ENCODE data around the gene USE1. TPM values are rescaled to one million over a fixed set of nuclear protein-coding genes. Genes with fewer than 3 reads are reported as not detected.

The USE1 gene
- total and polyA plus RNA-seq, 2 experiments from 2014 or later: 15.5 to 19.4 TPM

DNA sequence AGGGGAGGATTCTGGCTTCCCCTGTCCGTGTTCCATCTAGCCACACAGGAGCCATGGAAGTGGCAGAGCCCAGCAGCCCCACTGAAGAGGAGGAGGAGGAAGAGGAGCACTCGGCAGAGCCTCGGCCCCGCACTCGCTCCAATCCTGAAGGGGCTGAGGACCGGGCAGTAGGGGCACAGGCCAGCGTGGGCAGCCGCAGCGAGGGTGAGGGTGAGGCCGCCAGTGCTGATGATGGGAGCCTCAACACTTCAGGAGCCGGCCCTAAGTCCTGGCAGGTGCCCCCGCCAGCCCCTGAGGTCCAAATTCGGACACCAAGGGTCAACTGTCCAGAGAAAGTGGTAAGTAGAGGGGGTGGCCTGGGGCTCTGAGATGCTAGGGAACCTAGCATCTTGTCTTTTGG is 53.6 kb downstream of the USE1 start:
- peaks cover 15% of the 10 kb centered on the region for H3K4me1 Mint-ChIP-seq
- H3K27me3 Mint-ChIP-seq (ENCODE audit: insufficient read depth, low read depth, poor library complexity): peaks cover 21% of the 10 kb centered on the region
- Histone ChIP-seq H3K4me1 (ENCODE audit: insufficient read depth) (0 out of 2 replicates have a peak, but pooled peaks cover 5% of the 10 kb centered on the region), H3K4me2 (no peak overlapping the region), H2AFZ (no peak overlapping the region), H3K4me3 (no peak overlapping the region; the same call in 1 of the 2 replicates), H3K36me3 (ENCODE audit: insufficient read depth) (peaks cover 4% of the 10 kb centered on the region), H4K20me1 (replicated peaks; ENCODE audit: insufficient read depth) (no peaks in the 10 kb centered on the region), H3K27me3 (ENCODE audit: insufficient read depth) (no peaks in the 10 kb centered on the region), H3K27ac (ENCODE audit: low read depth) (0 out of 2 replicates have a peak overlapping the region, but pooled peaks have one; percentile 20), H3K9me2 (ENCODE audit: insufficient read depth) (no peaks in the 10 kb centered on the region), H3F3A (replicated peaks; ENCODE audit: low read depth) (peaks cover 4% of the 10 kb centered on the region; the same call in 1 of the 2 replicates), H3K79me2 (replicated peaks; ENCODE audit: insufficient read depth) (peaks cover 12% of the 10 kb centered on the region; the same call in 1 of the 2 replicates)
- H3K27ac Mint-ChIP-seq: no peak overlapping the region
- TF ChIP-seq EZH2phosphoT487 (IDR thresholded peaks at IDR 0.05; ENCODE audit: unreplicated experiment) (no peak), ZNF462 (CRISPR knock-in tag; IDR thresholded peaks at IDR 0.05) (no peak), EZH2 (IDR thresholded peaks at IDR 0.05; ENCODE audit: low read depth, unreplicated experiment) (no peak), JUNB (IDR thresholded peaks at IDR 0.05; ENCODE audit: unreplicated experiment) (no peak), ETS1 (IDR thresholded peaks at IDR 0.05) (no peak), CTCF (conservative IDR thresholded peaks at IDR 0.05; ENCODE audit: low read depth in 2 of 2) (no peak), ZNF331 (CRISPR knock-in tag; IDR thresholded peaks at IDR 0.05; ENCODE audit: low read depth) (no peak), POLR2AphosphoS5 (IDR thresholded peaks at IDR 0.05; ENCODE audit: low read depth) (no peak), ZNF114 (CRISPR knock-in tag; IDR thresholded peaks at IDR 0.05) (no peak), STAT1 (IDR thresholded peaks at IDR 0.05; ENCODE audit: unreplicated experiment) (no peak), CREB1 (CRISPR knock-in tag; IDR thresholded peaks at IDR 0.05; ENCODE audit: low read depth) (no peak), NANOG (IDR thresholded peaks at IDR 0.05; ENCODE audit: borderline replicate concordance) (no peak)
- TF ChIP-seq, protein P1, sequence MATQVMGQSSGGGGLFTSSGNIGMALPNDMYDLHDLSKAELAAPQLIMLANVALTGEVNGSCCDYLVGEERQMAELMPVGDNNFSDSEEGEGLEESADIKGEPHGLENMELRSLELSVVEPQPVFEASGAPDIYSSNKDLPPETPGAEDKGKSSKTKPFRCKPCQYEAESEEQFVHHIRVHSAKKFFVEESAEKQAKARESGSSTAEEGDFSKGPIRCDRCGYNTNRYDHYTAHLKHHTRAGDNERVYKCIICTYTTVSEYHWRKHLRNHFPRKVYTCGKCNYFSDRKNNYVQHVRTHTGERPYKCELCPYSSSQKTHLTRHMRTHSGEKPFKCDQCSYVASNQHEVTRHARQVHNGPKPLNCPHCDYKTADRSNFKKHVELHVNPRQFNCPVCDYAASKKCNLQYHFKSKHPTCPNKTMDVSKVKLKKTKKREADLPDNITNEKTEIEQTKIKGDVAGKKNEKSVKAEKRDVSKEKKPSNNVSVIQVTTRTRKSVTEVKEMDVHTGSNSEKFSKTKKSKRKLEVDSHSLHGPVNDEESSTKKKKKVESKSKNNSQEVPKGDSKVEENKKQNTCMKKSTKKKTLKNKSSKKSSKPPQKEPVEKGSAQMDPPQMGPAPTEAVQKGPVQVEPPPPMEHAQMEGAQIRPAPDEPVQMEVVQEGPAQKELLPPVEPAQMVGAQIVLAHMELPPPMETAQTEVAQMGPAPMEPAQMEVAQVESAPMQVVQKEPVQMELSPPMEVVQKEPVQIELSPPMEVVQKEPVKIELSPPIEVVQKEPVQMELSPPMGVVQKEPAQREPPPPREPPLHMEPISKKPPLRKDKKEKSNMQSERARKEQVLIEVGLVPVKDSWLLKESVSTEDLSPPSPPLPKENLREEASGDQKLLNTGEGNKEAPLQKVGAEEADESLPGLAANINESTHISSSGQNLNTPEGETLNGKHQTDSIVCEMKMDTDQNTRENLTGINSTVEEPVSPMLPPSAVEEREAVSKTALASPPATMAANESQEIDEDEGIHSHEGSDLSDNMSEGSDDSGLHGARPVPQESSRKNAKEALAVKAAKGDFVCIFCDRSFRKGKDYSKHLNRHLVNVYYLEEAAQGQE (IDR thresholded peaks at IDR 0.05; ENCODE audit: unreplicated experiment): no peak
- H3K4me3 Mint-ChIP-seq: peak overlapping the region; percentile 96
- DNase-seq (ENCODE audit: low spot score): no peak
- H3K9me3 Mint-ChIP-seq: peaks cover 6% of the 10 kb centered on the region; the same call in 2 of the 3 replicates
- ATAC-seq: no peak
- H3K36me3 Mint-ChIP-seq (ENCODE audit: low read depth): peaks cover 34% of the 10 kb centered on the region

Data from GM23338 (cell line).